ENCODE data around the gene RALGDS. TPM values are rescaled to one million over a fixed set of nuclear protein-coding genes. Genes with fewer than 3 reads are reported as not detected.

Gene RALGDS
- total and polyA plus RNA-seq, 9 of the 15 experiments (the other 6 are each of a cell fraction or from before 2014, with no cell fraction given), result 0.75 to 43.3 (median 27.1) TPM

DNA sequence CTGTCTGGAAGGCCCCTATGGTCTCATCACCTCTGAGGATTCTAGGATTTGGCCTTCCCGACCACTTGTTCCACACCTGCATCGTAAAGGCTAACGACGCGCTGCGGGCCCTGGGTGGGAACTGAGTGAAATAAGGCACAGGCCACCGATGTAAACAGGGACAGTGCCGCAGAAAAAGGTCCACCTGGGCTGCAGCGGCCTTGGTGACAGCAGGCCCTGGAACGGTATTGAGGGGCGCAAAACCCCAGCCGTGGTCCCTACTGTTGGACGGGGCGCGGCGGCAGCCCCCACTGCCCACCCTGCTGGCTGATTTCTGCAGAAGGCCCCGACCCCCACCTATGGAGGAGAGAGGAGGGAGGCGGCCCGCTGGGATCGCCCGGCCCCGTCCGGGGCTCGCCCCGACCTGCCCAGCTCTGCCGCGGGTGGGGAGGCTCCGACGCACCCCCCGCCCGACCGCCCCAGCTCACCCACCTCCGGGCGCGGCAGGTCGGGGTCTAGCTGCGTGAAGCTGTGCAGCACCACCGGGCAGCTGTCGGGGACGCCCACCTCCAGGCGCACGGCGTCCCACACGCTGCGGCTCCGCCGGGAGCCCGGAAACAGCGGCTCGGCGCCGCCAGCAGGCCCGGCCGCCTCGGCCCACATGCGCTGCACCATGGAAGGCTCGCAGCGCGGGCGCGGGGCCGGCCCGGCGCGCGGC lies 391 bp downstream of the RALGDS start (continued):
- TF ChIP-seq, protein P1, sequence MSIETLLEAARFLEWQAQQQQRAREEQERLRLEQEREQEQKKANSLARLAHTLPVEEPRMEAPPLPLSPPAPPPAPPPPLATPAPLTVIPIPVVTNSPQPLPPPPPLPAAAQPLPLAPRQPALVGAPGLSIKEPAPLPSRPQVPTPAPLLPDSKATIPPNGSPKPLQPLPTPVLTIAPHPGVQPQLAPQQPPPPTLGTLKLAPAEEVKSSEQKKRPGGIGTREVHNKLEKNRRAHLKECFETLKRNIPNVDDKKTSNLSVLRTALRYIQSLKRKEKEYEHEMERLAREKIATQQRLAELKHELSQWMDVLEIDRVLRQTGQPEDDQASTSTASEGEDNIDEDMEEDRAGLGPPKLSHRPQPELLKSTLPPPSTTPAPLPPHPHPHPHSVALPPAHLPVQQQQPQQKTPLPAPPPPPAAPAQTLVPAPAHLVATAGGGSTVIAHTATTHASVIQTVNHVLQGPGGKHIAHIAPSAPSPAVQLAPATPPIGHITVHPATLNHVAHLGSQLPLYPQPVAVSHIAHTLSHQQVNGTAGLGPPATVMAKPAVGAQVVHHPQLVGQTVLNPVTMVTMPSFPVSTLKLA (conservative IDR thresholded peaks at IDR 0.05), result 0 out of 4 replicates have a peak, but pooled peaks of 1 of the 2 experiments have one; percentile 25
- TF ChIP-seq CBX8 (IDR thresholded peaks at IDR 0.05; ENCODE audit: borderline replicate concordance, extremely low read depth, low read depth, low read length, poor library complexity, severe bottlenecking), result no peak
- peak; percentile 65 for TF ChIP-seq RBFOX2 (IDR thresholded peaks at IDR 0.05; ENCODE audit: low read depth, low read length)
- TF ChIP-seq ZNF655 (CRISPR knock-in tag; IDR thresholded peaks at IDR 0.05), result no peak
- TF ChIP-seq ERF (CRISPR knock-in tag; IDR thresholded peaks at IDR 0.05), result 0 out of 2 replicates have a peak, but pooled peaks have one; percentile 72
- peak; percentile 8; the same call in 1 of the 2 replicates for TF ChIP-seq CXXC5 (CRISPR knock-in tag; IDR thresholded peaks at IDR 0.05)
- no peak for TF ChIP-seq ZNF41 (CRISPR knock-in tag; conservative IDR thresholded peaks at IDR 0.05)
- no peak for TF ChIP-seq THRAP3 (IDR thresholded peaks at IDR 0.05; ENCODE audit: borderline replicate concordance)
- 0 out of 2 replicates have a peak, but pooled peaks have one; percentile 33 for TF ChIP-seq E2F3 (CRISPR knock-in tag; IDR thresholded peaks at IDR 0.05)
- no peak for TF ChIP-seq TAF1 (IDR thresholded peaks at IDR 0.05; ENCODE audit: control insufficient read depth, extremely low read depth, insufficient read depth, low read length, severe bottlenecking)
- TF ChIP-seq, protein P2, sequence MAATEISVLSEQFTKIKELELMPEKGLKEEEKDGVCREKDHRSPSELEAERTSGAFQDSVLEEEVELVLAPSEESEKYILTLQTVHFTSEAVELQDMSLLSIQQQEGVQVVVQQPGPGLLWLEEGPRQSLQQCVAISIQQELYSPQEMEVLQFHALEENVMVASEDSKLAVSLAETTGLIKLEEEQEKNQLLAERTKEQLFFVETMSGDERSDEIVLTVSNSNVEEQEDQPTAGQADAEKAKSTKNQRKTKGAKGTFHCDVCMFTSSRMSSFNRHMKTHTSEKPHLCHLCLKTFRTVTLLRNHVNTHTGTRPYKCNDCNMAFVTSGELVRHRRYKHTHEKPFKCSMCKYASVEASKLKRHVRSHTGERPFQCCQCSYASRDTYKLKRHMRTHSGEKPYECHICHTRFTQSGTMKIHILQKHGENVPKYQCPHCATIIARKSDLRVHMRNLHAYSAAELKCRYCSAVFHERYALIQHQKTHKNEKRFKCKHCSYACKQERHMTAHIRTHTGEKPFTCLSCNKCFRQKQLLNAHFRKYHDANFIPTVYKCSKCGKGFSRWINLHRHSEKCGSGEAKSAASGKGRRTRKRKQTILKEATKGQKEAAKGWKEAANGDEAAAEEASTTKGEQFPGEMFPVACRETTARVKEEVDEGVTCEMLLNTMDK (IDR thresholded peaks at IDR 0.05; ENCODE audit: borderline replicate concordance, insufficient read depth, low read depth, low read length, poor library complexity, severe bottlenecking), result peak; percentile 1
- TF ChIP-seq, protein P3, sequence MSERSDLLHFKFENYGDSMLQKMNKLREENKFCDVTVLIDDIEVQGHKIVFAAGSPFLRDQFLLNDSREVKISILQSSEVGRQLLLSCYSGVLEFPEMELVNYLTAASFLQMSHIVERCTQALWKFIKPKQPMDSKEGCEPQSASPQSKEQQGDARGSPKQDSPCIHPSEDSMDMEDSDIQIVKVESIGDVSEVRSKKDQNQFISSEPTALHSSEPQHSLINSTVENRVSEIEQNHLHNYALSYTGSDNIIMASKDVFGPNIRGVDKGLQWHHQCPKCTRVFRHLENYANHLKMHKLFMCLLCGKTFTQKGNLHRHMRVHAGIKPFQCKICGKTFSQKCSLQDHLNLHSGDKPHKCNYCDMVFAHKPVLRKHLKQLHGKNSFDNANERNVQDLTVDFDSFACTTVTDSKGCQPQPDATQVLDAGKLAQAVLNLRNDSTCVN (CRISPR knock-in tag; IDR thresholded peaks at IDR 0.05), result no peak
- no peak for TF ChIP-seq BRD9 (IDR thresholded peaks at IDR 0.05; ENCODE audit: low read depth, partially characterized antibody)
- TF ChIP-seq NR0B1 (IDR thresholded peaks at IDR 0.05; ENCODE audit: partially characterized antibody), result no peak
- peak; percentile 35; the same call in 1 of the 2 replicates for TF ChIP-seq RB1 (IDR thresholded peaks at IDR 0.05; ENCODE audit: low read depth)
- TF ChIP-seq FOXK2 (conservative IDR thresholded peaks at IDR 0.05 in 1 of 2, IDR thresholded peaks at IDR 0.05 in 1 of 2; ENCODE audit: low read depth in 2 of 2), result peak; percentile 39 to 76; a peak in 2 of 4 replicates
- TF ChIP-seq HMGN3 (IDR thresholded peaks at IDR 0.05; ENCODE audit: borderline replicate concordance, extremely low read depth, insufficient read length, low read depth, low read length), result peak; percentile 64
